ENCODE measurements around the gene CLNK.

The CLNK gene

DNA sequence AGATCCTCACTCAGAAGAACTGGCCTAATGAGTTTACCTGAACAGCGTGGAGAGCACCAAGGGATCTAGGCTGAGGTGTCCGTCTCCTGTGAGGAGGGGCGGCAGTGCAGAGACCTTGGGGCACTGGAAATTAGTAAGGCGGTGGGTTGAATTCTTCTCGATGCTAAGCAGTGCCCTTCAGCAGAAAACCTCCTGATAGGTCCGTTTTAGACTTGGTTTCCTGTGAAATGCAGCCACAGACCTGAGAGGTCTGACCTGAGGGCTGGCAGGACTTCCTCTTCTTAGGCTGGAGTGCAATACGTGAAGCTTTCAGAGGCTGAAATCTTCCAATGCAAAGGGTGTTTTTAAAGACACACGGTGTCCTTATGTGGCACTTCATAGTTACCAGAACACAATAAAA, at the start of gene CLNK:
Gene CLNK (minus strand): TSS at position 138 of the 400 bp plus-strand sequence. CDS start 16,899 bp downstream, outside the sequence.
- H3K9ac ChIP-seq (ENCODE audit: low read length): no peak within 1 kb of the TSS
- no peak within 1 kb of the TSS for H3K4me3 ChIP-seq (ENCODE audit: low read depth in 1 of 2, low read length in 2 of 2)
- H3K36me3 ChIP-seq (ENCODE audit: insufficient read depth, low read length): no peaks in the 10 kb centered on the region
- no peaks in the 10 kb centered on the region for H3K9me3 ChIP-seq (ENCODE audit: low read length)
- H3K4me1 ChIP-seq (ENCODE audit: insufficient read depth, low read length): no peaks in the 10 kb centered on the region
- H3K27me3 ChIP-seq (ENCODE audit: control insufficient read depth in 1 of 2, insufficient read depth in 2 of 2, low read length in 2 of 2): no peaks in the 10 kb centered on the region
- H3K27ac ChIP-seq (ENCODE audit: low read depth, low read length): no peak within 1 kb of the TSS

- no peaks in the 10 kb centered on the region for H3K9me3 ChIP-seq (ENCODE audit: low read length)
- no peak overlapping the region for H3K4me3 ChIP-seq (ENCODE audit: low read depth in 1 of 2, low read length in 2 of 2)
- no peaks in the 10 kb centered on the region for H3K4me1 ChIP-seq (ENCODE audit: insufficient read depth, low read length)
- H3K27ac ChIP-seq (ENCODE audit: low read depth, low read length): no peak overlapping the region
- no peak overlapping the region for H3K9ac ChIP-seq (ENCODE audit: low read length)
- H3K27me3 ChIP-seq (ENCODE audit: control insufficient read depth in 1 of 2, insufficient read depth in 2 of 2, low read length in 2 of 2): no peaks in the 10 kb centered on the region
- no peaks in the 10 kb centered on the region for H3K36me3 ChIP-seq (ENCODE audit: insufficient read depth, low read length)
Measured at GRCh38 chr4:10733481-10734062, 49.0 kb upstream of the CLNK start.

- Histone ChIP-seq H3K36me3 (ENCODE audit: insufficient read depth, low read length) (no peaks in the 10 kb centered on the region), H3K9me3 (ENCODE audit: low read length) (no peaks in the 10 kb centered on the region), H3K27ac (ENCODE audit: low read depth, low read length) (no peak overlapping the region), H3K9ac (ENCODE audit: low read length) (no peak overlapping the region), H3K4me3 (ENCODE audit: low read depth in 1 of 2, low read length in 2 of 2) (no peak overlapping the region), H3K4me1 (ENCODE audit: insufficient read depth, low read length) (no peaks in the 10 kb centered on the region), H3K27me3 (ENCODE audit: control insufficient read depth in 1 of 2, insufficient read depth in 2 of 2, low read length in 2 of 2) (no peaks in the 10 kb centered on the region)
Measured at GRCh38 chr4:10732914-10733415, 48.4 kb upstream of the CLNK start.

GRCh38 chr4:10732235-10732913, 47.8 kb upstream of the CLNK start:
- no peaks in the 10 kb centered on the region for H3K36me3 ChIP-seq (ENCODE audit: insufficient read depth, low read length)
- H3K4me1 ChIP-seq (ENCODE audit: insufficient read depth, low read length): no peaks in the 10 kb centered on the region
- no peak overlapping the region for H3K27ac ChIP-seq (ENCODE audit: low read depth, low read length)
- H3K27me3 ChIP-seq (ENCODE audit: control insufficient read depth in 1 of 2, insufficient read depth in 2 of 2, low read length in 2 of 2): no peaks in the 10 kb centered on the region
- no peak overlapping the region for H3K9ac ChIP-seq (ENCODE audit: low read length)
- H3K4me3 ChIP-seq (ENCODE audit: low read depth in 1 of 2, low read length in 2 of 2): no peak overlapping the region
- H3K9me3 ChIP-seq (ENCODE audit: low read length): no peaks in the 10 kb centered on the region

GRCh38 chr4:10731690-10732089, 47.1 kb upstream of the CLNK start:
- Histone ChIP-seq H3K4me1 (ENCODE audit: insufficient read depth, low read length) (no peaks in the 10 kb centered on the region), H3K27ac (ENCODE audit: low read depth, low read length) (no peak overlapping the region), H3K4me3 (ENCODE audit: low read depth in 1 of 2, low read length in 2 of 2) (no peak overlapping the region), H3K9ac (ENCODE audit: low read length) (no peak overlapping the region), H3K9me3 (ENCODE audit: low read length) (no peaks in the 10 kb centered on the region), H3K27me3 (ENCODE audit: control insufficient read depth in 1 of 2, insufficient read depth in 2 of 2, low read length in 2 of 2) (no peaks in the 10 kb centered on the region), H3K36me3 (ENCODE audit: insufficient read depth, low read length) (no peaks in the 10 kb centered on the region)

GRCh38 chr4:10731162-10731561, 46.6 kb upstream of the CLNK start:
- no peak overlapping the region for H3K9ac ChIP-seq (ENCODE audit: low read length)
- H3K27me3 ChIP-seq (ENCODE audit: control insufficient read depth in 1 of 2, insufficient read depth in 2 of 2, low read length in 2 of 2): no peaks in the 10 kb centered on the region
- H3K4me1 ChIP-seq (ENCODE audit: insufficient read depth, low read length): no peaks in the 10 kb centered on the region
- no peak overlapping the region for H3K4me3 ChIP-seq (ENCODE audit: low read depth in 1 of 2, low read length in 2 of 2)
- H3K36me3 ChIP-seq (ENCODE audit: insufficient read depth, low read length): no peaks in the 10 kb centered on the region
- no peaks in the 10 kb centered on the region for H3K9me3 ChIP-seq (ENCODE audit: low read length)
- H3K27ac ChIP-seq (ENCODE audit: low read depth, low read length): no peak overlapping the region

DNA sequence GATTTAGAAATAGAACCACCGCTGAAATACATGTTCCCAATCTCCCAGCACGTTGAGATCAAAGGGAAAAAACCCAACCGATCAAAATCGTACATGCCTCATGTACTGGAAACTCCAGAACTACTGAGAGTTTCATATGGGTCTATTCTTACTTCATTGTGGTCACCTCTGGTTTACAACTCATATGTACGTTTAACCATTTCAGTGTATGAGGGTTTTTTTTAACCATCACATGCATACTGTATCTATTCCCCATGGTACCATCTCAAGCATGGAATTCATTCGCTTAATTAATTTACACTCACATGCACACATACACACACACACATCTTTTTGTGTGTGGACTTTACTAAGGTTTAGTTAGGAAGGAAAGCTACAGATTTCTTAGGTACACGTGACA, 46.0 kb upstream of the CLNK start:
- Histone ChIP-seq H3K27me3 (ENCODE audit: control insufficient read depth in 1 of 2, insufficient read depth in 2 of 2, low read length in 2 of 2) (no peaks in the 10 kb centered on the region), H3K4me3 (ENCODE audit: low read depth in 1 of 2, low read length in 2 of 2) (no peak overlapping the region), H3K27ac (ENCODE audit: low read depth, low read length) (no peak overlapping the region), H3K9ac (ENCODE audit: low read length) (no peak overlapping the region), H3K36me3 (ENCODE audit: insufficient read depth, low read length) (no peaks in the 10 kb centered on the region), H3K9me3 (ENCODE audit: low read length) (no peaks in the 10 kb centered on the region), H3K4me1 (ENCODE audit: insufficient read depth, low read length) (no peaks in the 10 kb centered on the region)

DNA sequence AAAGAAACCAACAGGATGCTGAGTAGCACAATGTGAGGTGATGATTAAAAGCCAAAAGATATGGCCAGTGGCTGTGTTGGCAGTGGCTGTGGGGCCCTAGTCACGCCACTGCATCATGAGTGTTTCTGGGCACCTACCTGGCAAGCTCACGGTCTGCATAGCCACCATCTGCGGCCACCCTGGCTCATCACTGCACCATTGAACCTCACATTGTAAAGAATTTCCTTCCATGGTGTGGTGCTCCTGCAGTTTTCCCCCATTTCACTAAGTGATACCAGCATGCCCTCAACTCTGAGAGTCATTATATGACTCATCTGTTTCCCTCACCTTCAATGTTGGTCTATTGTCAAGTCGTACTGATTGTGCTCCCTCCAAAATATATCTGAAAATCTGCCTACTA, 45.5 kb upstream of the CLNK start:
- Histone ChIP-seq H3K9me3 (ENCODE audit: low read length) (no peaks in the 10 kb centered on the region), H3K27ac (ENCODE audit: low read depth, low read length) (no peak overlapping the region), H3K27me3 (ENCODE audit: control insufficient read depth in 1 of 2, insufficient read depth in 2 of 2, low read length in 2 of 2) (no peaks in the 10 kb centered on the region), H3K4me3 (ENCODE audit: low read depth in 1 of 2, low read length in 2 of 2) (no peak overlapping the region), H3K4me1 (ENCODE audit: insufficient read depth, low read length) (no peaks in the 10 kb centered on the region), H3K36me3 (ENCODE audit: insufficient read depth, low read length) (no peaks in the 10 kb centered on the region), H3K9ac (ENCODE audit: low read length) (no peak overlapping the region)

DNA sequence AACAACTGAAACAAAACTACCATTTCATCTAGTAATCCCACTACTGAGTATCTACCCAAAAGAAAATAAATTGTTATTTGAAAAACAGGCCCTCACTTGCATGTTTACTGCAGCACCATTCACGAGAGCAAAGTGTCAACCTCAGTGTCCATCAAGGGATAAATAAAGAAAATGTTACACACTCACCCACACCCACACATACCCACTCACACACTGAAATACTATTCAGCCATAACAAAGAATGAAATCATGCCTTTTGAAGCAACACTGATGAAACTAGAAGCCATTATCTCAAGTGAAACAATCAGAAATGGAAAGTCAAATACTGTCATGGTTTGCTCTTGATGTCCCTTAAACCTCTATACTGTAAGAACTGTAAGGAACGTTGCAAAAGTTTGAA, 44.8 kb upstream of the CLNK start:
- Histone ChIP-seq H3K27ac (ENCODE audit: low read depth, low read length) (no peak overlapping the region), H3K9me3 (ENCODE audit: low read length) (no peaks in the 10 kb centered on the region), H3K4me3 (ENCODE audit: low read depth in 1 of 2, low read length in 2 of 2) (no peak overlapping the region), H3K4me1 (ENCODE audit: insufficient read depth, low read length) (no peaks in the 10 kb centered on the region), H3K27me3 (ENCODE audit: control insufficient read depth in 1 of 2, insufficient read depth in 2 of 2, low read length in 2 of 2) (no peaks in the 10 kb centered on the region), H3K9ac (ENCODE audit: low read length) (no peak overlapping the region), H3K36me3 (ENCODE audit: insufficient read depth, low read length) (no peaks in the 10 kb centered on the region)

DNA sequence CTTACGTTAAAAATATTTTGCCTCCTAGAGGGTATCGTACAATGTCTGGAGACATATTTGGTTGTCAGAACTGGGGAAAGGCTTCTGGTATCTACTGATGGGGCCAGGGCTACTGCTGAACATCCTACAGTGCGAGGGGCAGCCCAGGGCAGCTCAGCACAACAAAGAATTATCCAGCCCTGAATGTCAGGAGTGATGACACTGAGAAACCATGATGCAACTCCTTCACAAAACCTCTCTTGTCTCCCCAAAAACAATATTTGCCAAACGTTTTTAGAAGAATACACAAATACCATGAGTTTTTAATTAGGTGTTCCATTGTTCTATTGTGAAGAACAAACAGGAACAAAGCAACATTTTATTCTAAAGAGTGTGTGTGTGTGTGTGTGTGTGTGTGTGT, 43.4 kb upstream of the CLNK start:
- no peaks in the 10 kb centered on the region for H3K9me3 ChIP-seq (ENCODE audit: low read length)
- no peaks in the 10 kb centered on the region for H3K27me3 ChIP-seq (ENCODE audit: control insufficient read depth in 1 of 2, insufficient read depth in 2 of 2, low read length in 2 of 2)
- H3K4me3 ChIP-seq (ENCODE audit: low read depth in 1 of 2, low read length in 2 of 2): no peak overlapping the region
- H3K36me3 ChIP-seq (ENCODE audit: insufficient read depth, low read length): no peaks in the 10 kb centered on the region
- H3K27ac ChIP-seq (ENCODE audit: low read depth, low read length): no peak overlapping the region
- no peak overlapping the region for H3K9ac ChIP-seq (ENCODE audit: low read length)
- no peaks in the 10 kb centered on the region for H3K4me1 ChIP-seq (ENCODE audit: insufficient read depth, low read length)

DNA sequence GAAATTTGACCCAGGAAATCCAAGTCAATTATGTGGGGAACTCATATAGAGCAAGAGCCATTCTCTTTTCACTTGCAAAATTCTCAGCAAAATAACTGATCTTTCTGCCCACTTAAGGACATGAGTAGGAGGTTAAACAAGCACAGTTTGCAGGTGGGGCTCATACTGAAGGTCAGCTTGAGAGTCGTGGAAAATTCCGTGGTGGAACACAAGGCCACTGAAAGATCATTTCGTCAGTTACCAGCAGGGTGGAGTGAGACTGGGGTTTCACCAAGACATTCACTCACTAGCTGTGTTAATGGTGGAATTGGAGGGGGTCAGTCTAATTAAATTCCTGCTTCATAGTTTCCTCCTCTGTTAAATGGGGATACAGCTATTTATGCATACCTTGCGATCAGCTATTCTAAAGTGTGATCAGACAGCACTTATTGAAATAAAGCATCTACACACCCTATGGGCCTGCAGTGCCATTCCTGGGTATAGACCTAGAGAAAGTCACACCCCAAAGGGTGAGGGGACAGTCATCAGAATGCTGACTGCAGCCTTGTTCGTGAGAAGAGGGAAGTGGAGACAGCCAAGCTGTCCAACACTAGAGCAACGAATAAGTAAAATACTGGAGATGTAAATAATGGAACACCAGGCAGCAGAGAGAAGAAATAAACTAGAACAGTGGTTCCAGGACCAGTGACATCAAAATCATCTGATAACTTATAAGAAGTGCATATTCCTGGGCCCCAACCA, 42.7 kb upstream of the CLNK start:
- Histone ChIP-seq H3K4me1 (ENCODE audit: insufficient read depth, low read length) (no peaks in the 10 kb centered on the region), H3K9ac (ENCODE audit: low read length) (no peak overlapping the region), H3K36me3 (ENCODE audit: insufficient read depth, low read length) (no peaks in the 10 kb centered on the region), H3K9me3 (ENCODE audit: low read length) (no peaks in the 10 kb centered on the region), H3K27ac (ENCODE audit: low read depth, low read length) (no peak overlapping the region), H3K27me3 (ENCODE audit: control insufficient read depth in 1 of 2, insufficient read depth in 2 of 2, low read length in 2 of 2) (no peaks in the 10 kb centered on the region), H3K4me3 (ENCODE audit: low read depth in 1 of 2, low read length in 2 of 2) (no peak overlapping the region)
